Spleen (tissue), 11 donors: ENCODE data around the gene RAB43. TPM values are rescaled to one million over a fixed set of nuclear protein-coding genes. Genes with fewer than 3 reads are reported as not detected.
A peak's percentile ranks its signal among the peaks of the same experiment; 100 is the strongest.
"Not testable (repeated sequence)": the region's sequence is repeated elsewhere in the genome, so short reads cannot be mapped to it uniquely, and the experiment has no call there.

Source experiments
- DNase-seq: peaks from one replicate; pipeline ENCODE4 v3.0.0-alpha.2; 2020
- H3K27ac ChIP-seq, 8 donors: fragments of 200-600 bp; sonication (generic) in 7 of 8; 1 replicate in 4 of 8; 2 replicates in 4 of 8; pipeline versions ENCODE4 v1.5.0 to v1.8.0; 2016 to 2021; ENCODE audit warnings: inconsistent platforms in 4 of 8, mild to moderate bottlenecking in 4 of 8, moderate library complexity in 1 of 8
- H3K27me3 ChIP-seq, 7 donors: fragments of 200-600 bp; sonication (generic) in 6 of 7; replicated peaks in 1 of 7; 1 replicate in 4 of 7; 2 replicates in 3 of 7; pipeline versions ENCODE4 v1.5.0 to v1.8.0; 2016 to 2021; ENCODE audit warnings: inconsistent platforms in 3 of 7, mild to moderate bottlenecking in 1 of 7
- H3K36me3 ChIP-seq, 6 donors: fragments of 200-600 bp; sonication (generic) in 5 of 6; 1 replicate in 4 of 6; 2 replicates in 2 of 6; pipeline versions ENCODE4 v1.5.0 to v1.8.0; 2016 to 2021; ENCODE audit warnings: inconsistent platforms in 2 of 6
- H3K4me1 ChIP-seq, 6 donors: fragments of 200-600 bp; sonication (generic) in 5 of 6; 1 replicate in 3 of 6; 2 replicates in 3 of 6; pipeline versions ENCODE4 v1.5.0 to v1.8.0; 2016 to 2021; ENCODE audit warnings: inconsistent platforms in 3 of 6
- H3K4me3 ChIP-seq, 8 donors: fragments of 200-600 bp; sonication (generic) in 7 of 8; 1 replicate in 4 of 8; 2 replicates in 4 of 8; pipeline versions ENCODE4 v1.5.0 to v1.8.0; 2016 to 2021; ENCODE audit warnings: inconsistent platforms in 4 of 8, mild to moderate bottlenecking in 4 of 8, moderate library complexity in 2 of 8
- H3K9me3 ChIP-seq, 8 donors: fragments of 200-600 bp; sonication (generic) in 7 of 8; 1 replicate in 4 of 8; 2 replicates in 4 of 8; pipeline versions ENCODE4 v1.5.0 to v1.8.0; 2016 to 2021; ENCODE audit warnings: inconsistent platforms in 4 of 8
- CTCF ChIP-seq, 11 experiments: fragments of 200-600 bp in 7 of 11; fragments of 450-650 bp in 4 of 11; sonication (generic) in 4 of 11; IDR thresholded peaks in 8 of 11; conservative IDR thresholded peaks in 3 of 11; 1 replicate in 7 of 11; 2 replicates in 4 of 11; pipeline versions ENCODE4 v1.4.0 to v1.8.0; 2016 to 2021; ENCODE audit warnings: antibody characterized with exemption in 11 of 11, inconsistent platforms in 4 of 11, mild to moderate bottlenecking in 1 of 11
- POLR2A ChIP-seq, 3 donors: fragments of 450-650 bp; IDR thresholded peaks; one replicate each; pipeline ENCODE4 v1.5.1; 2017; ENCODE audit warnings: antibody characterized with exemption in 3 of 3, mild to moderate bottlenecking in 1 of 3
- POLR2AphosphoS5 ChIP-seq, 3 donors: sonication (generic); formaldehyde crosslinking; IDR thresholded peaks; one replicate each; pipeline ENCODE4 v1.5.1; 2017; ENCODE audit warnings: antibody characterized with exemption in 3 of 3
- WGBS, 5 donors: extraction: QIAGEN DNeasy Blood & Tissue Kit in 3 of 5; methylation state at CpG; one replicate each; pipeline versions ENCODE4 v1.1.5 to v1.1.7; 2013 to 2018; 5-methylcytosine and 5-hydroxymethylcytosine counted together
- intact Hi-C: fragments of 100-400 bp; cut with DNase I; formaldehyde crosslinking; loops from one replicate; pipeline ENCODE4 v1.15.0; 2023; ENCODE audit warnings: low total_unique reads
- polyA plus RNA-seq, 3 donors: library from polyadenylated mRNA; stranded (reverse); fragments of 200-250 nt; gene quantifications; one replicate each; pipeline ENCODE4 v1.2.1, GENCODE V29; 2013
- total RNA-seq, 7 donors: library from RNA; depleted of rRNA in 3 of 7; stranded (reverse); fragments of >200 nt in 3 of 7; fragmentation: NEBNext Ultra II Directional in 4 of 7; extraction: Animal tissue kit (Norgen Biotek cat#: 25700) in 4 of 7; gene quantifications; one replicate each; pipeline versions ENCODE4 v1.1.0 to v1.2.1, GENCODE V29; 2016 to 2021
- donor health status: healthy with polysubstance abuse.
- donor health status: DM: no; HTN: no; CAD: no; lungs with moderate emphysema.
- donor health status: DM: no; HTN: no; CAD: no.
- donor health status: Bipolar disorder and iron deficiency.
- donor health status: healthy.
- donor health status: DM: no; HTN: no; CAD: no.
- donor health status: DM: yes; HTN: yes; CAD: no.

The RAB43 gene
- total and polyA plus RNA-seq, 10 donors: 3.1 to 49.6 (median 29.7) TPM

DNA sequence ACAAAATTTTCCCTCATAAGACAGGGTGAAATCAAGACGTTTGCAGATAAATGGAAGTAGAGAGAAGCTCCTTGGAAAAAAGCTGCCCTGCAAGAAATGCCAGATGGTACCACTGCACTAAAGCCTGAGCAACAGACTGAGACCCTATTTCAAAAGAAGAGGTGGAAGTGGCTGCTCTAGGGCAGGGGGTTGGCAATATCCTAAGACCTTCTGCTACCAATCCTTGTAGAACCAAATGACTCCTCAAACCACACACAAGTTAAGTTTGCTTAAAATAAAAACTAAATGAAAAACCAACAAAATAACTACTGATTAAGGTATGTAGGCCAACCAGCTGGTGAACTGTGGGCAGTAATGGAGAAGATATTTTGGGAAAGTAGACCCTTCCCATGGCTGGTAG lies 21.3 kb downstream of the RAB43 start:
- Histone ChIP-seq H3K4me3 (no peak overlapping the region), H3K27me3 (no peaks in the 10 kb centered on the region), H3K27ac (no peak overlapping the region), H3K9me3 (no peaks in the 10 kb centered on the region), H3K4me1 (peaks cover 0 to 72% (median 2%) of the 10 kb centered on the region in 6 donors), H3K36me3 (peaks cover 0 to 90% (median 12%) of the 10 kb centered on the region in 6 donors)
- 66 to 81% (median 70%) methylated on average over 1 of the region's 1 CpG for WGBS, 5 donors
- no peak for DNase-seq
- TF ChIP-seq POLR2A (IDR thresholded peaks at IDR 0.05): no peak
- no peak for TF ChIP-seq POLR2AphosphoS5 (IDR thresholded peaks at IDR 0.05)
- no peak for TF ChIP-seq CTCF (IDR thresholded peaks at IDR 0.05 in 8 of 11, conservative IDR thresholded peaks at IDR 0.05 in 3 of 11)
- intact Hi-C loops: no loop called here

- no peak for DNase-seq
- 96 to 98% (median 97%) methylated on average over 4 to 10 of the region's 10 CpGs for WGBS, 5 donors
- Histone ChIP-seq H3K36me3 (peaks cover 0 to 93% (median 52%) of the 10 kb centered on the region in 6 donors), H3K4me3 (no peak overlapping the region), H3K27me3 (no peaks in the 10 kb centered on the region), H3K4me1 (peaks cover 0 to 28% (median 0%) of the 10 kb centered on the region in 6 donors), H3K27ac (no peak overlapping the region), H3K9me3 (no peaks in the 10 kb centered on the region)
- intact Hi-C loops: no loop called here
- TF ChIP-seq POLR2AphosphoS5 (IDR thresholded peaks at IDR 0.05) (peak in 1 of 3 donors; percentile 51), POLR2A (IDR thresholded peaks at IDR 0.05) (no peak)
Observed at GRCh38 chr3:129095285-129095684, 26.3 kb downstream of the RAB43 start.

- H3K36me3 ChIP-seq: peaks cover 0 to 30% (median 23%) of the 10 kb centered on the region in 6 donors
- H3K27ac ChIP-seq, intact Hi-C loops, H3K4me3 ChIP-seq, H3K27me3 ChIP-seq, DNase-seq, H3K4me1 ChIP-seq, H3K9me3 ChIP-seq: not testable (repeated sequence)
- no CpG with 5 or more reads among the region's 6 CpGs for WGBS, 5 donors
Observed at GRCh38 chr3:129088312-129088711, 33.3 kb downstream of the RAB43 start.

DNA sequence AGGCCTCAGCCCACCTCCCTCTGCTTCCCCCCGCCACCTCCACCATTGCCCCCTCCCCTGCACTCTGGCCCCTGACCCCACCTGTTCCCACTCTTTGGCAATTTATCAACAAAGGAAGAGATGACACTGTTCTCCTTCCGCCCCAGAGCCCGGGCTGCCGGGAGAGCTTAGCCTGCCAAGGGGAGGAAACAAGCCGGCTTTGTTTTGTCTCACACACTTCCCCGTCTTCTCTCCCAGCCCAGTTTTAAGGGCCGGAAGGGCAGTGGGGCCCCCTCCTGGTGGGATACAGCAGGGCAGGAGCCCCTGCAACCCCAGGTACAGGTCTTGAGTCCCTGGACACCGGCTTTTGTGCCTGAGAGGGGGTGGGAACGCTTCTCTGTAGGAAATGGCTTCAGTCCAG lies 33.7 kb downstream of the RAB43 start:
- H3K4me3 ChIP-seq, intact Hi-C loops, H3K4me1 ChIP-seq, H3K27ac ChIP-seq, H3K9me3 ChIP-seq, DNase-seq, H3K27me3 ChIP-seq: not testable (repeated sequence)
- peaks cover 0 to 26% (median 19%) of the 10 kb centered on the region in 6 donors for H3K36me3 ChIP-seq
- WGBS, 5 donors: 4 to 30% (median 11%) methylated on average over 3 to 6 of the region's 9 CpGs

- peaks cover 0 to 4% (median 0%) of the 10 kb centered on the region in 6 donors for H3K4me1 ChIP-seq
- H3K9me3 ChIP-seq: no peaks in the 10 kb centered on the region
- no peak for DNase-seq
- no peak overlapping the region for H3K4me3 ChIP-seq
- peak overlapping the region in 1 of 8 donors; percentile 43 for H3K27ac ChIP-seq
- no peak for TF ChIP-seq CTCF (IDR thresholded peaks at IDR 0.05 in 8 of 11, conservative IDR thresholded peaks at IDR 0.05 in 3 of 11)
- TF ChIP-seq POLR2AphosphoS5 (IDR thresholded peaks at IDR 0.05): peak in 2 of 3 donors; percentile 36 to 52
- WGBS, 5 donors: 82 to 94% (median 85%) methylated on average over 5 to 8 of the region's 8 CpGs
- H3K36me3 ChIP-seq: peaks cover 0 to 20% (median 12%) of the 10 kb centered on the region in 6 donors
- H3K27me3 ChIP-seq: no peaks in the 10 kb centered on the region
- intact Hi-C loops: no loop called here
Observed at GRCh38 chr3:129087138-129087702, 34.4 kb downstream of the RAB43 start.
